HepG2 (cell line): ENCODE data around the gene TUBGCP4. TPM values are rescaled to one million over a fixed set of nuclear protein-coding genes. Genes with fewer than 3 reads are reported as not detected.

Experiments used
- AHR ChIP-seq: IDR thresholded peaks from 2 replicates; pipeline ENCODE4 v1.6.1; 2018; ENCODE audit warnings: missing genetic modification reagents, missing compliant biosample characterization
- GATA4 ChIP-seq: sonication (generic); IDR thresholded peaks from 2 replicates; pipeline ENCODE4 v1.6.1; 2016; ENCODE audit warnings: antibody characterized with exemption, low read depth, borderline replicate concordance
- HNRNPLL ChIP-seq: fragments of 200-400 bp; formaldehyde crosslinking; IDR thresholded peaks from 2 replicates; pipeline ENCODE4 v1.6.1; 2017; ENCODE audit warnings: mild to moderate bottlenecking, low read depth, low read length; ENCODE audit not compliant: poor library complexity, severe bottlenecking
- JARID2 ChIP-seq: sonication (generic); formaldehyde crosslinking; IDR thresholded peaks from 2 replicates; pipeline ENCODE4 v1.8.1; 2023; ENCODE audit warnings: missing genetic modification reagents, inconsistent platforms; ENCODE audit not compliant: insufficient replicate concordance
- KLF13 ChIP-seq: sonication (generic); formaldehyde crosslinking; IDR thresholded peaks from 2 replicates; pipeline ENCODE4 v1.4.0; 2020; ENCODE audit warnings: mild to moderate bottlenecking, missing genetic modification reagents
- MAFF ChIP-seq: IDR thresholded peaks from 2 replicates; pipeline ENCODE4 v1.6.1; 2011; ENCODE audit warnings: low read depth, low read length, improper control_type of control experiment
- MAZ ChIP-seq, 2 experiments: sonication (generic) in 1 of 2; formaldehyde crosslinking in 1 of 2; IDR thresholded peaks; 2 replicates each; pipeline versions ENCODE4 v1.5.0 to v1.6.1; 2012 to 2020; ENCODE audit warnings: low read depth in 2 of 2, mild to moderate bottlenecking in 2 of 2, borderline replicate concordance in 1 of 2, improper control_type of control experiment in 1 of 2, low read length in 1 of 2, missing genetic modification reagents in 1 of 2, moderate library complexity in 1 of 2
- MED13 ChIP-seq: sonication (generic); formaldehyde crosslinking; IDR thresholded peaks from 2 replicates; pipeline ENCODE4 v1.5.0; 2020; ENCODE audit warnings: missing genetic modification reagents
- NPAS2 ChIP-seq: sonication (generic); formaldehyde crosslinking; IDR thresholded peaks from 2 replicates; pipeline ENCODE4 v1.8.0; 2022; ENCODE audit warnings: mild to moderate bottlenecking, missing genetic modification reagents, borderline replicate concordance
- NR2F1 ChIP-seq, 2 experiments: fragments of 450-650 bp in 1 of 2; formaldehyde crosslinking in 1 of 2; IDR thresholded peaks; 2 replicates each; pipeline versions ENCODE4 v1.5.0 to v1.6.1; 2016 to 2020; ENCODE audit warnings: mild to moderate bottlenecking in 1 of 2, missing compliant biosample characterization in 1 of 2, missing genetic modification reagents in 1 of 2, moderate library complexity in 1 of 2
- PCBP2 ChIP-seq: fragments of 200-400 bp; formaldehyde crosslinking; optimal IDR thresholded peaks from 2 replicates; pipeline ENCODE3; 2018; ENCODE audit warnings: low read length, low read depth; ENCODE audit not compliant: poor library complexity, severe bottlenecking
- SYNCRIP ChIP-seq: fragments of 200-400 bp; formaldehyde crosslinking; IDR thresholded peaks from 2 replicates; pipeline ENCODE4 v1.6.1; 2018; ENCODE audit warnings: mild to moderate bottlenecking, low read depth, low read length; ENCODE audit not compliant: insufficient read depth
- TBP ChIP-seq: sonication (generic); formaldehyde crosslinking; IDR thresholded peaks from 2 replicates; pipeline ENCODE4 v1.5.0; 2020; ENCODE audit warnings: missing genetic modification reagents
- TBX2 ChIP-seq: sonication (generic); formaldehyde crosslinking; IDR thresholded peaks from 2 replicates; pipeline ENCODE4 v1.5.0; 2020; ENCODE audit warnings: missing genetic modification reagents, mild to moderate bottlenecking, borderline replicate concordance
- ZBTB8A ChIP-seq: sonication (generic); formaldehyde crosslinking; IDR thresholded peaks from 2 replicates; pipeline ENCODE4 v1.4.0; 2020; ENCODE audit warnings: mild to moderate bottlenecking, low read depth, missing genetic modification reagents, borderline replicate concordance
- ZNF251 ChIP-seq: sonication (generic); formaldehyde crosslinking; IDR thresholded peaks from 2 replicates; pipeline ENCODE4 v1.9.0; 2021; ENCODE audit warnings: mild to moderate bottlenecking, missing genetic modification reagents
- ZNF431 ChIP-seq: sonication (generic); formaldehyde crosslinking; IDR thresholded peaks from 2 replicates; pipeline ENCODE4 v1.9.0; 2022; ENCODE audit warnings: missing genetic modification reagents, low read depth, mild to moderate bottlenecking, borderline replicate concordance
- ZNF432 ChIP-seq: sonication (generic); formaldehyde crosslinking; IDR thresholded peaks from 2 replicates; pipeline ENCODE4 v1.5.0; 2020; ENCODE audit warnings: missing genetic modification reagents, mild to moderate bottlenecking, borderline replicate concordance
- ZNF614 ChIP-seq: IDR thresholded peaks from 2 replicates; pipeline ENCODE4 v1.6.1; 2018; ENCODE audit warnings: missing biosample characterization, missing genetic modification reagents, inconsistent platforms, borderline replicate concordance
- ZNF816 ChIP-seq: sonication (generic); formaldehyde crosslinking; IDR thresholded peaks from 2 replicates; pipeline ENCODE4 v1.8.0; 2022; ENCODE audit warnings: missing genetic modification reagents, mild to moderate bottlenecking, borderline replicate concordance
- ZSCAN25 ChIP-seq: sonication (generic); formaldehyde crosslinking; IDR thresholded peaks from 2 replicates; pipeline ENCODE4 v1.8.0; 2022; ENCODE audit warnings: mild to moderate bottlenecking, missing genetic modification reagents
- polyA plus RNA-seq, 8 experiments: library from polyadenylated mRNA; depleted of rRNA in 3 of 8; stranded (reverse) in 7 of 8; unstranded in 1 of 8; fragments of >200 nt; fragmentation: Illumina TruSeq in 4 of 8; extraction: Trizol in 4 of 8; gene quantifications; 2 replicates each; pipeline versions ENCODE4 v1.2.1 to v1.2.3, GENCODE V29; 2011 to 2016; ENCODE audit warnings: low read depth in 4 of 8, missing spikeins in 1 of 8, mixed read lengths in 1 of 8; ENCODE audit not compliant: insufficient read depth in 1 of 8
- total RNA-seq, 5 experiments: library from RNA; depleted of rRNA; stranded (reverse); fragments of >200 nt; fragmentation: Illumina TruSeq; extraction: Trizol; gene quantifications; 2 replicates each; pipeline ENCODE4 v1.2.3, GENCODE V29; 2016; ENCODE audit warnings: low read depth in 1 of 5
- TF ChIP-seq, protein P1 (sequence below): sonication (generic); formaldehyde crosslinking; IDR thresholded peaks from 2 replicates; pipeline ENCODE4 v1.9.0; 2021; ENCODE audit warnings: missing genetic modification reagents, borderline replicate concordance
- TF ChIP-seq, protein P2 (sequence below): sonication (generic); formaldehyde crosslinking; IDR thresholded peaks from 2 replicates; pipeline ENCODE4 v1.4.0; 2020; ENCODE audit warnings: missing genetic modification reagents, borderline replicate concordance

TUBGCP4 gene
- total and polyA plus RNA-seq, 2 of the 13 experiments (the other 11 are each of a cell fraction or from before 2014, with no cell fraction given), result 15.0 to 20.5 TPM

DNA sequence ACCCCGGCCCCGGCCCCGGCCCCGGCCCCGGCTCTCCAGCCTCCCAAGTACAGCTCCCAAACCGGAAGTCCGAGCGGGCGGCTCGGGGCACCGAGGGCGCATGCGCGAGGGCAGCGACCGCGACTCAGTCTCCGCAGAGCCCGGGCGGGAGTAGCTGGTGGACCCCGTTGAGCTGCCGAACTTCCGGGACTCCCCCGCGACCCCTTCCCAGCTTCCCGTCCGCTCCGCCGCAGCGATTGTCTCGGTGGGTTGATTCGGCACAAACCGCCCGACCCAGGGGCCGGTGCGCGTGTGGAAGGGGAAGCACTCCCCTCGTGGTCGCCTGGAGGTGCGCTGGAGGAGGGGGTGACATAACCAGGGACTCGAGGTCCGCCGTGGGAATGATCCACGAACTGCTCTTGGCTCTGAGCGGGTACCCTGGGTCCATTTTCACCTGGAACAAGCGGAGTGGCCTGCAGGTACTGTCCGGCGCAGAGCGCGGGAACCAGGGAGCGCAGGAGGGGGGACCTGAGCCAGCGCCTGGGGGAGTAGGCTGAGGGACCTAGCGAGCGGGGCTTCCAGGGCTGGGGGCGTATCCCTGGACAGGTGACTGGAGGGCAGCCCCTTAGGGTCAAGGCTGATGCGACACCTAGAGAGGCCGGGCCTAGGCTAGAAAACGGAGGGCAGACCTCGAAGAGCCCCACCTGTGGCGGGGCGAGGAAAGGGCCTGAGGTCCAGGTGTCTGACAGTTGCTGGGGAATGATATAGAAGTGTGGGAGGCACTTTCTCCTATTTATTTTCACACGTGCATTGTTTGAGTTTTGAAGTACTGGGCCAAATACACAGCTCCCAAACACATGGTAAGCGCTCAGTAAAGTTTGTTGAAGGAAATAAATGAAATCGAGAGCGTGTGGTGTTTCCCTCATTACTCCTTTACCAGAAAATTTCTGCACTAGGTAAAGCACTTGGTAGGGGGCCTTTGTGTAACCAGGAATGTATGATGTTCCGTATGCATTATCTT is at the start of gene TUBGCP4, which contains the start of gene ZSCAN29 (continued):
- TF ChIP-seq TBX2 (CRISPR knock-in tag), result peak; percentile 94
- TF ChIP-seq, protein P1, sequence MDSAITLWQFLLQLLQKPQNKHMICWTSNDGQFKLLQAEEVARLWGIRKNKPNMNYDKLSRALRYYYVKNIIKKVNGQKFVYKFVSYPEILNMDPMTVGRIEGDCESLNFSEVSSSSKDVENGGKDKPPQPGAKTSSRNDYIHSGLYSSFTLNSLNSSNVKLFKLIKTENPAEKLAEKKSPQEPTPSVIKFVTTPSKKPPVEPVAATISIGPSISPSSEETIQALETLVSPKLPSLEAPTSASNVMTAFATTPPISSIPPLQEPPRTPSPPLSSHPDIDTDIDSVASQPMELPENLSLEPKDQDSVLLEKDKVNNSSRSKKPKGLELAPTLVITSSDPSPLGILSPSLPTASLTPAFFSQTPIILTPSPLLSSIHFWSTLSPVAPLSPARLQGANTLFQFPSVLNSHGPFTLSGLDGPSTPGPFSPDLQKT (CRISPR knock-in tag), result no peak
- no peak for TF ChIP-seq ZNF432 (CRISPR knock-in tag)
- TF ChIP-seq TBP (CRISPR knock-in tag), result 0 out of 2 replicates have a peak, but pooled peaks have one; percentile 6
- TF ChIP-seq AHR (CRISPR knock-in tag), result no peak
- peak; percentile 42; the same call in 1 of the 2 replicates for TF ChIP-seq ZSCAN25 (CRISPR knock-in tag)
- no peak for TF ChIP-seq PCBP2
- no peak for TF ChIP-seq SYNCRIP
- TF ChIP-seq, protein P2, sequence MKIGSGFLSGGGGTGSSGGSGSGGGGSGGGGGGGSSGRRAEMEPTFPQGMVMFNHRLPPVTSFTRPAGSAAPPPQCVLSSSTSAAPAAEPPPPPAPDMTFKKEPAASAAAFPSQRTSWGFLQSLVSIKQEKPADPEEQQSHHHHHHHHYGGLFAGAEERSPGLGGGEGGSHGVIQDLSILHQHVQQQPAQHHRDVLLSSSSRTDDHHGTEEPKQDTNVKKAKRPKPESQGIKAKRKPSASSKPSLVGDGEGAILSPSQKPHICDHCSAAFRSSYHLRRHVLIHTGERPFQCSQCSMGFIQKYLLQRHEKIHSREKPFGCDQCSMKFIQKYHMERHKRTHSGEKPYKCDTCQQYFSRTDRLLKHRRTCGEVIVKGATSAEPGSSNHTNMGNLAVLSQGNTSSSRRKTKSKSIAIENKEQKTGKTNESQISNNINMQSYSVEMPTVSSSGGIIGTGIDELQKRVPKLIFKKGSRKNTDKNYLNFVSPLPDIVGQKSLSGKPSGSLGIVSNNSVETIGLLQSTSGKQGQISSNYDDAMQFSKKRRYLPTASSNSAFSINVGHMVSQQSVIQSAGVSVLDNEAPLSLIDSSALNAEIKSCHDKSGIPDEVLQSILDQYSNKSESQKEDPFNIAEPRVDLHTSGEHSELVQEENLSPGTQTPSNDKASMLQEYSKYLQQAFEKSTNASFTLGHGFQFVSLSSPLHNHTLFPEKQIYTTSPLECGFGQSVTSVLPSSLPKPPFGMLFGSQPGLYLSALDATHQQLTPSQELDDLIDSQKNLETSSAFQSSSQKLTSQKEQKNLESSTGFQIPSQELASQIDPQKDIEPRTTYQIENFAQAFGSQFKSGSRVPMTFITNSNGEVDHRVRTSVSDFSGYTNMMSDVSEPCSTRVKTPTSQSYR, result no peak
- TF ChIP-seq MAZ (IDR thresholded peaks at IDR 0.05; ENCODE audit: borderline replicate concordance, low read depth, low read length), result no peak
- TF ChIP-seq MAZ (CRISPR knock-in tag; IDR thresholded peaks at IDR 0.05; ENCODE audit: low read depth), result peak; percentile 77
- TF ChIP-seq MAFF, result no peak
- TF ChIP-seq ZNF614, result peak; percentile 23; the same call in 1 of the 2 replicates
- TF ChIP-seq NPAS2 (CRISPR knock-in tag), result no peak
- peak; percentile 81; the same call in 1 of the 2 replicates for TF ChIP-seq ZNF431 (CRISPR knock-in tag)
- 0 out of 2 replicates have a peak, but pooled peaks have one; percentile 23 for TF ChIP-seq GATA4
- peak; percentile 93 for TF ChIP-seq ZNF816 (CRISPR knock-in tag)
- no peak; the same call in 1 of the 2 replicates for TF ChIP-seq KLF13 (CRISPR knock-in tag)
- TF ChIP-seq MED13 (CRISPR knock-in tag), result peak; percentile 56; the same call in 1 of the 2 replicates
- TF ChIP-seq HNRNPLL, result peak; percentile 72
- TF ChIP-seq NR2F1 (CRISPR knock-in tag; IDR thresholded peaks at IDR 0.05), result peak in 1 of 2 experiments; percentile 67; a peak in 2 of 4 replicates
- TF ChIP-seq ZBTB8A (CRISPR knock-in tag), result no peak
- no peak for TF ChIP-seq JARID2
- no peak for TF ChIP-seq ZNF251 (CRISPR knock-in tag)
